Panc1 (cell line): ENCODE results near the gene KCP. TPM values are rescaled to one million over a fixed set of nuclear protein-coding genes. Genes with fewer than 3 reads are reported as not detected.
A peak's percentile ranks its signal among the peaks of the same experiment; 100 is the strongest.

Source experiments
- ATAC-seq: fragments of 200-7000 bp; cut with Tn5 transposase; 2 replicates; pipeline ENCODE4 v1.9.1; 2020; ENCODE audit warnings: mild to moderate bottlenecking, moderate library complexity
- BruUV-seq: library from RNA; stranded (reverse); fragments of 400-500 nt; replicated peaks from 2 replicates; lab custom pipeline; 2021; lab: Mats Ljungman, UMichigan
- CTCF ChIA-PET: fragments of 300-600 bp; sonication (Branson Sonifier 250); formaldehyde crosslinking; loops from one replicate; lab custom pipeline; 2022; ENCODE audit warnings: antibody characterized with exemption; lab: Charles Lee
- POLR2A ChIA-PET: fragments of 300-600 bp; sonication (Branson Sonifier 250); formaldehyde crosslinking; loops from one replicate; lab custom pipeline; 2022; ENCODE audit warnings: antibody characterized with exemption; lab: Charles Lee
- DNase-seq: peaks from one replicate; pipeline ENCODE4 v3.0.0-alpha.2; 2010; ENCODE audit warnings: low read depth, low spot score
- H3K27ac ChIP-seq: 2 replicates; pipeline ENCODE4 v1.5.1; 2011; ENCODE audit warnings: mild to moderate bottlenecking, low read length, inconsistent platforms
- H3K27me3 ChIP-seq: fragments of 200-500 bp; sonication (Bioruptor generic); 2 replicates; pipeline ENCODE4 v1.6.0; 2014; ENCODE audit warnings: low read length, inconsistent platforms; ENCODE audit not compliant: control insufficient read depth, insufficient read depth
- H3K36me3 ChIP-seq: fragments of 200-500 bp; sonication (Bioruptor generic); 2 replicates; pipeline ENCODE4 v1.5.1; 2014; ENCODE audit warnings: inconsistent platforms, mild to moderate bottlenecking, low read length, moderate library complexity; ENCODE audit not compliant: control insufficient read depth, insufficient read depth
- H3K4me1 ChIP-seq: 2 replicates; pipeline ENCODE4 v1.5.1; 2011; ENCODE audit warnings: inconsistent platforms, mild to moderate bottlenecking, low read length, moderate library complexity; ENCODE audit not compliant: control insufficient read depth, insufficient read depth
- H3K4me3 ChIP-seq, 2 experiments: 2 replicates each; pipeline ENCODE4 v1.5.1; 2011 to 2012; ENCODE audit warnings: low read depth in 2 of 2, low read length in 2 of 2, mild to moderate bottlenecking in 2 of 2, inconsistent platforms in 1 of 2, moderate library complexity in 1 of 2
- H3K9me3 ChIP-seq: fragments of 200-500 bp; sonication (Bioruptor generic); 2 replicates; pipeline ENCODE4 v1.5.1; 2014; ENCODE audit warnings: low read depth, mild to moderate bottlenecking, inconsistent platforms, low read length, moderate library complexity; ENCODE audit not compliant: control insufficient read depth, insufficient read depth
- CTCF ChIP-seq: fragments of 450-650 bp; IDR thresholded peaks from 2 replicates; pipeline ENCODE4 v1.5.1; 2017; ENCODE audit warnings: mild to moderate bottlenecking
- POLR2AphosphoS5 ChIP-seq: IDR thresholded peaks from 2 replicates; pipeline ENCODE4 v1.6.1; 2012; ENCODE audit warnings: mild to moderate bottlenecking, low read depth, low read length, moderate library complexity
- SIN3A ChIP-seq: IDR thresholded peaks from 2 replicates; pipeline ENCODE4 v1.6.1; 2012; ENCODE audit warnings: low read depth, mild to moderate bottlenecking, low read length, moderate library complexity, borderline replicate concordance; ENCODE audit not compliant: insufficient read depth
- TCF7L2 ChIP-seq: IDR thresholded peaks from 2 replicates; pipeline ENCODE4 v1.6.1; 2011; ENCODE audit warnings: mild to moderate bottlenecking, low read depth, low read length, inconsistent platforms
- in situ Hi-C: cut with HindIII; loops from 2 replicates; pipeline ENCODE4 v1.10.0; 2016; ENCODE audit warnings: low sequenced_read_pairs, low pct_unique_long_range_greater_than_20kb
- intact Hi-C: fragments of 100-400 bp; cut with micrococcal nuclease; formaldehyde crosslinking; loops from one replicate; pipeline ENCODE4 v1.10.0; 2022; ENCODE audit not compliant: unreplicated experiment
- total RNA-seq: library from RNA; stranded (reverse); gene quantifications from one replicate; pipeline ENCODE4 v1.2.1, GENCODE V29; 2021; ENCODE audit not compliant: unreplicated experiment
- TF ChIP-seq, protein P1 (sequence below), 2 experiments: IDR thresholded peaks; 2 replicates each; pipeline ENCODE4 v1.6.1; 2011 to 2012; ENCODE audit warnings: low read depth in 2 of 2, control low read depth in 1 of 2, low read length in 1 of 2, mild to moderate bottlenecking in 1 of 2, moderate library complexity in 1 of 2; ENCODE audit not compliant: insufficient read depth in 1 of 2

The KCP gene
- total RNA-seq, 1 experiment from 2014 or later, result 0.13 TPM

DNA sequence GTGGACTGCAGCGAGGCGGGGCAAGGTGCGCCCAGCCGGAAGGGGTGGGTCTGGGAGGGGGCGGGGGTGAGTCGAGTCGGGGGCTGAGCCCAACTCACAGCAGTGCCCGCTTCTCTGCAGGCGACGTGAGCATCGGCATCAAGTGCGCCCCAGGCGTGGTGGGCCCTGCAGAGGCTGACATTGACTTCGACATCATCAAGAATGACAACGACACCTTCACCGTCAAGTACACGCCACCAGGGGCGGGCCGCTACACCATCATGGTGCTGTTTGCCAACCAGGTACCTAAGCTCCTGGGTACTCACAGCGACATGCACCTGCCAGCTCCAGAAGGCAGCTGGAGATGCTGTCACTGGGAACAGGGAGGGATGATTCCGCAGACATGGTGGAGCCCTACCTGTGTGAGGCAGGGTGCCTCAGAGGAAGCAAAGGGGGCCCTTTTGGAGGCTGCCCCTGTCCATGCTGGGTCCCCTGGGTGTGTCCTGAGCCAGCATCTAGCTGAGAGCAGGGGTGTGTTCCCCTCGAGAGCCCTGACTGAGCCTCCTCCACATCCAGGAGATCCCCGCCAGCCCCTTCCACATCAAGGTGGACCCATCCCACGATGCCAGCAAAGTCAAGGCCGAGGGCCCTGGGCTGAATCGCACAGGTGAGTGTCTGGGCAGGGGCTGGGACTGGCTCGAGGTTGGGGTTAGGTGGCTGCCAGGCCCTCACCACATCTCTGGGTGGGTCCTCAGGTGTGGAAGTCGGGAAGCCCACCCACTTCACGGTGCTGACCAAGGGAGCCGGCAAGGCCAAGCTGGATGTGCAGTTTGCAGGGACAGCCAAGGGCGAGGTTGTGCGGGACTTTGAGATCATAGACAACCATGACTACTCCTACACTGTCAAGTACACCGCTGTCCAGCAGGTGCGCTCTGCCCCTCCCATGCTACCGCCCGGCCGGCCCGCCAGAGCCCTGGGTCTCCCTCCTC lies 67.6 kb downstream of the KCP start:
- H3K27ac ChIP-seq, result no peak overlapping the region
- intact Hi-C loops (no loop called here), in situ Hi-C loops (no loop called here)
- TF ChIP-seq, protein P1, sequence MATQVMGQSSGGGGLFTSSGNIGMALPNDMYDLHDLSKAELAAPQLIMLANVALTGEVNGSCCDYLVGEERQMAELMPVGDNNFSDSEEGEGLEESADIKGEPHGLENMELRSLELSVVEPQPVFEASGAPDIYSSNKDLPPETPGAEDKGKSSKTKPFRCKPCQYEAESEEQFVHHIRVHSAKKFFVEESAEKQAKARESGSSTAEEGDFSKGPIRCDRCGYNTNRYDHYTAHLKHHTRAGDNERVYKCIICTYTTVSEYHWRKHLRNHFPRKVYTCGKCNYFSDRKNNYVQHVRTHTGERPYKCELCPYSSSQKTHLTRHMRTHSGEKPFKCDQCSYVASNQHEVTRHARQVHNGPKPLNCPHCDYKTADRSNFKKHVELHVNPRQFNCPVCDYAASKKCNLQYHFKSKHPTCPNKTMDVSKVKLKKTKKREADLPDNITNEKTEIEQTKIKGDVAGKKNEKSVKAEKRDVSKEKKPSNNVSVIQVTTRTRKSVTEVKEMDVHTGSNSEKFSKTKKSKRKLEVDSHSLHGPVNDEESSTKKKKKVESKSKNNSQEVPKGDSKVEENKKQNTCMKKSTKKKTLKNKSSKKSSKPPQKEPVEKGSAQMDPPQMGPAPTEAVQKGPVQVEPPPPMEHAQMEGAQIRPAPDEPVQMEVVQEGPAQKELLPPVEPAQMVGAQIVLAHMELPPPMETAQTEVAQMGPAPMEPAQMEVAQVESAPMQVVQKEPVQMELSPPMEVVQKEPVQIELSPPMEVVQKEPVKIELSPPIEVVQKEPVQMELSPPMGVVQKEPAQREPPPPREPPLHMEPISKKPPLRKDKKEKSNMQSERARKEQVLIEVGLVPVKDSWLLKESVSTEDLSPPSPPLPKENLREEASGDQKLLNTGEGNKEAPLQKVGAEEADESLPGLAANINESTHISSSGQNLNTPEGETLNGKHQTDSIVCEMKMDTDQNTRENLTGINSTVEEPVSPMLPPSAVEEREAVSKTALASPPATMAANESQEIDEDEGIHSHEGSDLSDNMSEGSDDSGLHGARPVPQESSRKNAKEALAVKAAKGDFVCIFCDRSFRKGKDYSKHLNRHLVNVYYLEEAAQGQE (IDR thresholded peaks at IDR 0.05; ENCODE audit: insufficient read depth in 1 of 2, low read depth in 2 of 2, low read length in 1 of 2), result no peak
- no peak for TF ChIP-seq POLR2AphosphoS5
- TF ChIP-seq CTCF, result no peak
- no peak for TF ChIP-seq SIN3A
- no peak for TF ChIP-seq TCF7L2
- no peak for DNase-seq
- H3K4me3 ChIP-seq, result no peak overlapping the region
- no peaks in the 10 kb centered on the region for H3K4me1 ChIP-seq
- ATAC-seq, result no peak
- H3K36me3 ChIP-seq, result no peaks in the 10 kb centered on the region
- no peaks in the 10 kb centered on the region for H3K27me3 ChIP-seq
- CTCF ChIA-PET, result interaction anchor here (1.0 kb wide), 1 partner anchor 75 kb away, joined by 3 read pairs; no protein-coding TSS in a partner anchor
- BruUV-seq, result no TSS peak
- no peaks in the 10 kb centered on the region for H3K9me3 ChIP-seq
- POLR2A ChIA-PET, result no interaction called here

DNA sequence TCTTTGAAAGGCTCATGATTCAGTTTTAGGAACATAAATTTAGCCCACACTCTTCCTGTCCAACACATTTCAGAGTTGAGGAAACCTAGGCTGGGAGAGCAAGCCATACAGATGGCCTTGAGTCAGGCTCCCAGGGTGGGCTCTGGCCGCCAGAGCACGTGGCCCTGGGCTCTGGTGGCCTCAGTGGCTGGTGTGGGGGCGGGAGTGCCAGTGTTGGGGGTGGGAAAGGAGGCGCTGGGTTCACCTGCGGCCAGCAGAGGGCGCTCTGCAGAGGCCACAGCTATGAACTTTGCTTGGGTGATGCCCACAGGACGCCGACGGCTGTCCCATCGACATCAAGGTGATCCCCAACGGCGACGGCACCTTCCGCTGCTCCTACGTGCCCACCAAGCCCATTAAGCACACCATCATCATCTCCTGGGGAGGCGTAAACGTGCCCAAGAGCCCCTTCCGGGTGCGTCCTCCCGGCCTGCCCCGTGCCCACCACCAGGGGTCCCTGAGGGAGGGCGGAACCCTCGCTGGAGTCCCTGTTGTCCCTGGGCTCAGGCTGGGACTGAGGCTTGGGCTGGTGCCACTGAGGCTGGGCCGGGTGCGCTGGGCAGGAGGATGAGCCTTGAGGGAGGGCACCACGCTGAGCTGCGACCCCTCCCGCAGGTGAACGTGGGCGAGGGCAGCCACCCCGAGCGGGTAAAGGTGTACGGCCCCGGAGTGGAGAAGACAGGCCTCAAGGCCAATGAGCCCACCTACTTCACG lies 68.4 kb downstream of the KCP start:
- TF ChIP-seq SIN3A (no peak), TCF7L2 (no peak), CTCF (peak; percentile 90), POLR2AphosphoS5 (no peak)
- TF ChIP-seq, protein P1 (IDR thresholded peaks at IDR 0.05; ENCODE audit: insufficient read depth in 1 of 2, low read depth in 2 of 2, low read length in 1 of 2), result no peak
- Histone ChIP-seq H3K27me3 (no peaks in the 10 kb centered on the region), H3K9me3 (no peaks in the 10 kb centered on the region), H3K4me1 (no peaks in the 10 kb centered on the region), H3K36me3 (no peaks in the 10 kb centered on the region), H3K27ac (no peak overlapping the region), H3K4me3 (no peak overlapping the region)
- CTCF ChIA-PET, result interaction anchor here (0.7 to 1.0 kb wide), 2 partner anchors 76 to 80 kb away, joined by 3 read pairs; no protein-coding TSS in a partner anchor
- intact Hi-C loops, result no loop called here
- ATAC-seq (peak; percentile 49; the same call in 1 of the 2 replicates), DNase-seq (no peak)
- in situ Hi-C loops, result no loop called here
- POLR2A ChIA-PET, result no interaction called here
- BruUV-seq, result no TSS peak
